Endothelial cell of hepatic sinusoid (primary cell): Measurements from ENCODE around the gene SLC12A6.
"Not testable (repeated sequence)": the region's sequence is repeated elsewhere in the genome, so short reads cannot be mapped to it uniquely, and the experiment has no call there.

Experiments
- in situ Hi-C: cut with HindIII; loops from 2 replicates; pipeline ENCODE4 v1.10.0; 2017; ENCODE audit warnings: low sequenced_read_pairs

SLC12A6 gene

GRCh38 chr15:34213690-34214089 lies 123.9 kb downstream of the SLC12A6 start:
- in situ Hi-C loops = no loop called here

GRCh38 chr15:34209421-34210282 lies 127.9 kb downstream of the SLC12A6 start, which contains the start of gene KATNBL1:
TSS of gene KATNBL1 (minus strand) at chr15:34210096. CDS start at chr15:34163676, 46,420 bp downstream.
- in situ Hi-C loops = no loop called here

- in situ Hi-C loops = no loop called here
These were observed 131.6 kb downstream of the SLC12A6 start for GRCh38 chr15:34206011-34206410.

- in situ Hi-C loops = no loop called here
These were observed 133.6 kb downstream of the SLC12A6 start for GRCh38 chr15:34203936-34204335.

GRCh38 chr15:34203305-34203704 lies 134.3 kb downstream of the SLC12A6 start:
- in situ Hi-C loops = no loop called here

- in situ Hi-C loops = not testable (repeated sequence)
These were observed 144.3 kb downstream of the SLC12A6 start for GRCh38 chr15:34193272-34193671.

- in situ Hi-C loops = no loop called here
These were observed 148.9 kb downstream of the SLC12A6 start for GRCh38 chr15:34188711-34189110.

GRCh38 chr15:34185666-34186065 lies 151.9 kb downstream of the SLC12A6 start:
- in situ Hi-C loops = no loop called here

GRCh38 chr15:34182942-34183341 lies 154.6 kb downstream of the SLC12A6 start:
- in situ Hi-C loops = no loop called here
